Liver (tissue), 3 donors: ENCODE data around the gene ASIC2.

ENCODE experiments used
- FOXA1 ChIP-seq: IDR thresholded peaks from 2 replicates; pipeline ENCODE4 v1.6.1; 2016; ENCODE audit warnings: antibody characterized with exemption
- GABPA ChIP-seq, 2 donors: IDR thresholded peaks in 1 of 2; conservative IDR thresholded peaks in 1 of 2; 2 replicates each; pipeline ENCODE4 v1.6.1; 2016; ENCODE audit warnings: antibody characterized with exemption in 2 of 2, mild to moderate bottlenecking in 1 of 2, moderate library complexity in 1 of 2
- JUND ChIP-seq, 2 donors: IDR thresholded peaks; 2 replicates each; pipeline ENCODE4 v1.6.1; 2016; ENCODE audit warnings: antibody characterized with exemption in 2 of 2
- NR2F2 ChIP-seq: IDR thresholded peaks from 2 replicates; pipeline ENCODE4 v1.6.1; 2016; ENCODE audit warnings: antibody characterized with exemption
- RAD21 ChIP-seq, 2 donors: IDR thresholded peaks; 2 replicates each; pipeline ENCODE4 v1.6.1; 2016; ENCODE audit warnings: antibody characterized with exemption in 2 of 2, mild to moderate bottlenecking in 2 of 2
- RXRA ChIP-seq, 2 donors: IDR thresholded peaks; 2 replicates each; pipeline ENCODE4 v1.6.1; 2017 to 2018; ENCODE audit warnings: antibody characterized with exemption in 2 of 2, mild to moderate bottlenecking in 1 of 2
- SP1 ChIP-seq: IDR thresholded peaks from 2 replicates; pipeline ENCODE4 v1.6.1; 2018; ENCODE audit warnings: antibody characterized with exemption, mild to moderate bottlenecking
- TAF1 ChIP-seq: conservative IDR thresholded peaks from 2 replicates; pipeline ENCODE4 v1.6.1; 2016; ENCODE audit warnings: antibody characterized with exemption, mild to moderate bottlenecking
- YY1 ChIP-seq: IDR thresholded peaks from 2 replicates; pipeline ENCODE4 v1.6.1; 2016; ENCODE audit warnings: antibody characterized with exemption, mild to moderate bottlenecking
- TF ChIP-seq, protein P1 (sequence below): fragments of 150-350 bp; IDR thresholded peaks from 2 replicates; pipeline ENCODE4 v1.5.1; 2017; ENCODE audit warnings: improper control_type of control experiment, low read depth, low read length; ENCODE audit not compliant: missing input control
- TF ChIP-seq, protein P2 (sequence below): IDR thresholded peaks from 2 replicates; pipeline ENCODE4 v1.6.1; 2016; ENCODE audit warnings: antibody characterized with exemption
- TF ChIP-seq, protein P3 (sequence below): IDR thresholded peaks from 2 replicates; pipeline ENCODE4 v1.6.1; 2016; ENCODE audit warnings: antibody characterized with exemption, mild to moderate bottlenecking
- TF ChIP-seq, protein P4 (sequence below): IDR thresholded peaks from 2 replicates; pipeline ENCODE4 v1.6.1; 2016; ENCODE audit warnings: antibody characterized with exemption
- TF ChIP-seq, protein P5 (sequence below): IDR thresholded peaks from 2 replicates; pipeline ENCODE4 v1.6.1; 2016; ENCODE audit warnings: antibody characterized with exemption
- donor health status: healthy.
- donor health status: healthy.

DNA sequence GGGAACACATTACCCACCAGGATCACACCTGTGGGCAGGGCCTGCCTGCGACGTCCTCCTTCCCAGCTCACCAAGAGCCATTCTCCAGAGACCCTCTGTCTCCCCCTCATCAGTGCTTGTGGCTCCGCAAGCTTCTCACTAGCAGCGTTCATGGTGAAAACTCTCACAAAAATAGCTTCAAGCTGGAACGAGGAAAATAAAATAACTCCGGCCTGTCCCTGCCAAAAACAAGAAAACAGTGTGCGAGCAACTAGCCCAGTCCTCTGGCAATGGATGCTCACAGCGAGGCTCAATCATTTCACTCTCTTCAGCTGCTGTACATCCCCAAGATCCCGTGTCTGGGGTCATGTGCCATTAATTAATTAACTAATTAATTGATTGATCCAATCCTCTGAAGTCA lies 283.5 kb downstream of the ASIC2 start:
- TF ChIP-seq, protein P1, sequence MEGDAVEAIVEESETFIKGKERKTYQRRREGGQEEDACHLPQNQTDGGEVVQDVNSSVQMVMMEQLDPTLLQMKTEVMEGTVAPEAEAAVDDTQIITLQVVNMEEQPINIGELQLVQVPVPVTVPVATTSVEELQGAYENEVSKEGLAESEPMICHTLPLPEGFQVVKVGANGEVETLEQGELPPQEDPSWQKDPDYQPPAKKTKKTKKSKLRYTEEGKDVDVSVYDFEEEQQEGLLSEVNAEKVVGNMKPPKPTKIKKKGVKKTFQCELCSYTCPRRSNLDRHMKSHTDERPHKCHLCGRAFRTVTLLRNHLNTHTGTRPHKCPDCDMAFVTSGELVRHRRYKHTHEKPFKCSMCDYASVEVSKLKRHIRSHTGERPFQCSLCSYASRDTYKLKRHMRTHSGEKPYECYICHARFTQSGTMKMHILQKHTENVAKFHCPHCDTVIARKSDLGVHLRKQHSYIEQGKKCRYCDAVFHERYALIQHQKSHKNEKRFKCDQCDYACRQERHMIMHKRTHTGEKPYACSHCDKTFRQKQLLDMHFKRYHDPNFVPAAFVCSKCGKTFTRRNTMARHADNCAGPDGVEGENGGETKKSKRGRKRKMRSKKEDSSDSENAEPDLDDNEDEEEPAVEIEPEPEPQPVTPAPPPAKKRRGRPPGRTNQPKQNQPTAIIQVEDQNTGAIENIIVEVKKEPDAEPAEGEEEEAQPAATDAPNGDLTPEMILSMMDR = no peak
- no peak for TF ChIP-seq SP1
- no peak for TF ChIP-seq JUND (IDR thresholded peaks at IDR 0.05)
- TF ChIP-seq TAF1 = no peak
- no peak for TF ChIP-seq GABPA (IDR thresholded peaks at IDR 0.05 in 1 of 2, conservative IDR thresholded peaks at IDR 0.05 in 1 of 2)
- TF ChIP-seq, protein P2, sequence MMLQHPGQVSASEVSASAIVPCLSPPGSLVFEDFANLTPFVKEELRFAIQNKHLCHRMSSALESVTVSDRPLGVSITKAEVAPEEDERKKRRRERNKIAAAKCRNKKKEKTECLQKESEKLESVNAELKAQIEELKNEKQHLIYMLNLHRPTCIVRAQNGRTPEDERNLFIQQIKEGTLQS = no peak
- TF ChIP-seq YY1 = no peak
- TF ChIP-seq, protein P3, sequence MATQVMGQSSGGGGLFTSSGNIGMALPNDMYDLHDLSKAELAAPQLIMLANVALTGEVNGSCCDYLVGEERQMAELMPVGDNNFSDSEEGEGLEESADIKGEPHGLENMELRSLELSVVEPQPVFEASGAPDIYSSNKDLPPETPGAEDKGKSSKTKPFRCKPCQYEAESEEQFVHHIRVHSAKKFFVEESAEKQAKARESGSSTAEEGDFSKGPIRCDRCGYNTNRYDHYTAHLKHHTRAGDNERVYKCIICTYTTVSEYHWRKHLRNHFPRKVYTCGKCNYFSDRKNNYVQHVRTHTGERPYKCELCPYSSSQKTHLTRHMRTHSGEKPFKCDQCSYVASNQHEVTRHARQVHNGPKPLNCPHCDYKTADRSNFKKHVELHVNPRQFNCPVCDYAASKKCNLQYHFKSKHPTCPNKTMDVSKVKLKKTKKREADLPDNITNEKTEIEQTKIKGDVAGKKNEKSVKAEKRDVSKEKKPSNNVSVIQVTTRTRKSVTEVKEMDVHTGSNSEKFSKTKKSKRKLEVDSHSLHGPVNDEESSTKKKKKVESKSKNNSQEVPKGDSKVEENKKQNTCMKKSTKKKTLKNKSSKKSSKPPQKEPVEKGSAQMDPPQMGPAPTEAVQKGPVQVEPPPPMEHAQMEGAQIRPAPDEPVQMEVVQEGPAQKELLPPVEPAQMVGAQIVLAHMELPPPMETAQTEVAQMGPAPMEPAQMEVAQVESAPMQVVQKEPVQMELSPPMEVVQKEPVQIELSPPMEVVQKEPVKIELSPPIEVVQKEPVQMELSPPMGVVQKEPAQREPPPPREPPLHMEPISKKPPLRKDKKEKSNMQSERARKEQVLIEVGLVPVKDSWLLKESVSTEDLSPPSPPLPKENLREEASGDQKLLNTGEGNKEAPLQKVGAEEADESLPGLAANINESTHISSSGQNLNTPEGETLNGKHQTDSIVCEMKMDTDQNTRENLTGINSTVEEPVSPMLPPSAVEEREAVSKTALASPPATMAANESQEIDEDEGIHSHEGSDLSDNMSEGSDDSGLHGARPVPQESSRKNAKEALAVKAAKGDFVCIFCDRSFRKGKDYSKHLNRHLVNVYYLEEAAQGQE = no peak
- no peak for TF ChIP-seq FOXA1
- no peak for TF ChIP-seq RAD21 (IDR thresholded peaks at IDR 0.05)
- TF ChIP-seq, protein P4, sequence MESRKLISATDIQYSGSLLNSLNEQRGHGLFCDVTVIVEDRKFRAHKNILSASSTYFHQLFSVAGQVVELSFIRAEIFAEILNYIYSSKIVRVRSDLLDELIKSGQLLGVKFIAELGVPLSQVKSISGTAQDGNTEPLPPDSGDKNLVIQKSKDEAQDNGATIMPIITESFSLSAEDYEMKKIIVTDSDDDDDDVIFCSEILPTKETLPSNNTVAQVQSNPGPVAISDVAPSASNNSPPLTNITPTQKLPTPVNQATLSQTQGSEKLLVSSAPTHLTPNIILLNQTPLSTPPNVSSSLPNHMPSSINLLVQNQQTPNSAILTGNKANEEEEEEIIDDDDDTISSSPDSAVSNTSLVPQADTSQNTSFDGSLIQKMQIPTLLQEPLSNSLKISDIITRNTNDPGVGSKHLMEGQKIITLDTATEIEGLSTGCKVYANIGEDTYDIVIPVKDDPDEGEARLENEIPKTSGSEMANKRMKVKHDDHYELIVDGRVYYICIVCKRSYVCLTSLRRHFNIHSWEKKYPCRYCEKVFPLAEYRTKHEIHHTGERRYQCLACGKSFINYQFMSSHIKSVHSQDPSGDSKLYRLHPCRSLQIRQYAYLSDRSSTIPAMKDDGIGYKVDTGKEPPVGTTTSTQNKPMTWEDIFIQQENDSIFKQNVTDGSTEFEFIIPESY = no peak
- TF ChIP-seq NR2F2 = no peak
- TF ChIP-seq RXRA (IDR thresholded peaks at IDR 0.05) = no peak
- TF ChIP-seq, protein P5, sequence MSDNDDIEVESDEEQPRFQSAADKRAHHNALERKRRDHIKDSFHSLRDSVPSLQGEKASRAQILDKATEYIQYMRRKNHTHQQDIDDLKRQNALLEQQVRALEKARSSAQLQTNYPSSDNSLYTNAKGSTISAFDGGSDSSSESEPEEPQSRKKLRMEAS = no peak
